ENCODE results near the gene SUFU.

- TF ChIP-seq POLR2AphosphoS5 (IDR thresholded peaks at IDR 0.05; ENCODE audit: low read depth, low read length), result no peak
- TF ChIP-seq POLR2A (IDR thresholded peaks at IDR 0.05; ENCODE audit: low read depth, low read length), result no peak
- TF ChIP-seq TAF1 (IDR thresholded peaks at IDR 0.05; ENCODE audit: borderline replicate concordance, low read depth, low read length), result no peak
Measured at GRCh38 chr10:102670871-102671434, 167.2 kb downstream of the SUFU start.
